RWPE1 (cell line): Measurements from ENCODE around the gene C16orf74.
A peak's percentile ranks its signal among the peaks of the same experiment; 100 is the strongest.

Experiments used
- CTCF ChIA-PET: fragments of 350-600 bp; sonication (Branson Sonifier 250); formaldehyde crosslinking; extraction: SDS; loops from one replicate; lab custom pipeline; 2021; lab: Yijun Ruan, JAX
- POLR2A ChIA-PET: fragments of 400-600 bp; formaldehyde crosslinking; extraction: SDS; loops from one replicate; lab custom pipeline; 2020; ENCODE audit warnings: antibody characterized with exemption; ENCODE audit not compliant: low non-redundant PET; lab: Yijun Ruan, JAX
- DNase-seq: peaks from one replicate; pipeline ENCODE4 v3.0.0; 2012; ENCODE audit warnings: low spot score
- H3K27ac ChIP-seq: fragments of 450-650 bp; 2 replicates; pipeline ENCODE4 v1.5.1; 2017
- CTCF ChIP-seq: fragments of 450-650 bp; conservative IDR thresholded peaks from 2 replicates; pipeline ENCODE4 v1.5.1; 2017; ENCODE audit warnings: low read depth, mild to moderate bottlenecking

The C16orf74 gene

GRCh38 chr16:85780281-85780680 is 29.4 kb upstream of the C16orf74 start:
- H3K27ac ChIP-seq, result peak overlapping the region; percentile 83
- DNase-seq, result no peak
- no peak for TF ChIP-seq CTCF
- ChIA-PET POLR2A (no interaction called here), CTCF (no interaction called here)

GRCh38 chr16:85778873-85779272 is 28.0 kb upstream of the C16orf74 start:
- TF ChIP-seq CTCF, result no peak
- no peak overlapping the region for H3K27ac ChIP-seq
- ChIA-PET CTCF (interaction anchor here (0.7 kb wide), 1 partner anchor 100 kb away, joined by 3 read pairs; no protein-coding TSS in a partner anchor), POLR2A (no interaction called here)
- DNase-seq, result no peak

- ChIA-PET POLR2A (no interaction called here), CTCF (interaction anchor here (0.6 to 1.0 kb wide), 4 partner anchors 15 to 1837 kb away, joined by 3 read pairs; no protein-coding TSS in a partner anchor)
Observed at GRCh38 chr16:85777583-85778310, 26.9 kb upstream of the C16orf74 start.

GRCh38 chr16:85774811-85775210 is 23.9 kb upstream of the C16orf74 start:
- DNase-seq, result no peak
- no peak for TF ChIP-seq CTCF
- no peak overlapping the region for H3K27ac ChIP-seq
- CTCF ChIA-PET, result no interaction called here
- POLR2A ChIA-PET, result no interaction called here

More at GRCh38 chr16:85777583-85778310, 26.9 kb upstream of the C16orf74 start:
- DNase-seq, result peak; percentile 68
- TF ChIP-seq CTCF, result no peak
- H3K27ac ChIP-seq, result peak overlapping the region; percentile 68

GRCh38 chr16:85774136-85774535 is 23.2 kb upstream of the C16orf74 start:
- no peak overlapping the region for H3K27ac ChIP-seq
- no peak for DNase-seq
- no peak for TF ChIP-seq CTCF
- ChIA-PET POLR2A (no interaction called here), CTCF (no interaction called here)

GRCh38 chr16:85773044-85773443 is 22.1 kb upstream of the C16orf74 start:
- CTCF ChIA-PET, result no interaction called here
- POLR2A ChIA-PET, result no interaction called here
- no peak for TF ChIP-seq CTCF
- no peak for DNase-seq
- peak overlapping the region; percentile 7; the same call in 1 of the 2 replicates for H3K27ac ChIP-seq
